Measurements from ENCODE around the gene PPP3R1. TPM values are rescaled to one million over a fixed set of nuclear protein-coding genes. Genes with fewer than 3 reads are reported as not detected.

PPP3R1 gene
- total and polyA plus RNA-seq, 7 donors: 19.2 to 69.4 (median 45.7) TPM

DNA sequence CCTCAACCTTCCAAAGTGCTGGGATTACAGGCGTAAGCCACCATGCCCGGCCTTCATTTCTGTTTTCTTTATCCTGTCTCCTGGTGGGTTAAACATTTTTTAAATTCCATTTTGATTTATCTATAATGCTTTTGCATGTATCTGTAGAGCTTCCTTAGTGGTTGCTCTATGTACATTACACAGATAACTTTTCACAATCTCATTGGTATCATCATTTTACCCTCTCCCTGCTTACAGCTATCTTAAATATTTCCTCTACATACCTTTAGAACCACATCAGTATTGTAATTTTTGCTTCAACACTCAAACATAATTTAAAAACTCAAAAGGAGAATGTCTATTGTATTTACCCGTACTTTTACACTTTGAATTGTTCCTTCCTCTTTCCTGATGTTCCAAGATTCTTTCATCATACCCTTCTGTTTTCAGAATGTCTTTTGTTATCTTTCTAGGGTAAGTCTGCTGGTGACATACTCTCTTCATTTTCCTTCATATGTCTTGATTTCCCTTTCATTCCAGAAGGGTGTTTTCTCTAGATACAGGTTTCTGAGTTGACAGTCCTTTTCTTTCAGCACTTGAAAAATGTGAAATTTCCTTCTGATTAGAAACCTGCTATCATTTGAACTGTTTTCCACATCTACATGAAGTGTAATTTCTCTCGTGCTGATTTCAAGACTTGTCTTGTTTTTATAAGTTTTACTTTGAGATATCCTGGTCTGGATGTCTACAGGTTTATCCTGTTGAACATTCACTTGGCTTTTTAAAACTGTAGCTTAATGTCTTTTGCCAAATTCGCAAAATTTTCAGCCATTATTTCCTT lies 21.9 kb downstream of the PPP3R1 start:
- 72 to 76% (median 75%) methylated on average over 5 of the region's 5 CpGs for WGBS, 3 donors
- ATAC-seq (no peak), DNase-seq (no peak)
- intact Hi-C loops (cut with DNase I): no loop called here
- Histone ChIP-seq H3K36me3 (ENCODE audit: insufficient read depth in 1 of 2, low read depth in 1 of 2) (no peaks in the 10 kb centered on the region), H3K4me3 (peak overlapping the region; percentile 13), H3K27ac (peak overlapping the region; percentile 58), H3K4me1 (peaks cover 65% of the 10 kb centered on the region), H3K27me3 (ENCODE audit: insufficient read depth in 3 of 3, low read length in 2 of 3) (no peaks in the 10 kb centered on the region), H3K9me3 (no peaks in the 10 kb centered on the region)
- TF ChIP-seq, protein P1, sequence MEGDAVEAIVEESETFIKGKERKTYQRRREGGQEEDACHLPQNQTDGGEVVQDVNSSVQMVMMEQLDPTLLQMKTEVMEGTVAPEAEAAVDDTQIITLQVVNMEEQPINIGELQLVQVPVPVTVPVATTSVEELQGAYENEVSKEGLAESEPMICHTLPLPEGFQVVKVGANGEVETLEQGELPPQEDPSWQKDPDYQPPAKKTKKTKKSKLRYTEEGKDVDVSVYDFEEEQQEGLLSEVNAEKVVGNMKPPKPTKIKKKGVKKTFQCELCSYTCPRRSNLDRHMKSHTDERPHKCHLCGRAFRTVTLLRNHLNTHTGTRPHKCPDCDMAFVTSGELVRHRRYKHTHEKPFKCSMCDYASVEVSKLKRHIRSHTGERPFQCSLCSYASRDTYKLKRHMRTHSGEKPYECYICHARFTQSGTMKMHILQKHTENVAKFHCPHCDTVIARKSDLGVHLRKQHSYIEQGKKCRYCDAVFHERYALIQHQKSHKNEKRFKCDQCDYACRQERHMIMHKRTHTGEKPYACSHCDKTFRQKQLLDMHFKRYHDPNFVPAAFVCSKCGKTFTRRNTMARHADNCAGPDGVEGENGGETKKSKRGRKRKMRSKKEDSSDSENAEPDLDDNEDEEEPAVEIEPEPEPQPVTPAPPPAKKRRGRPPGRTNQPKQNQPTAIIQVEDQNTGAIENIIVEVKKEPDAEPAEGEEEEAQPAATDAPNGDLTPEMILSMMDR (IDR thresholded peaks at IDR 0.05): no peak

DNA sequence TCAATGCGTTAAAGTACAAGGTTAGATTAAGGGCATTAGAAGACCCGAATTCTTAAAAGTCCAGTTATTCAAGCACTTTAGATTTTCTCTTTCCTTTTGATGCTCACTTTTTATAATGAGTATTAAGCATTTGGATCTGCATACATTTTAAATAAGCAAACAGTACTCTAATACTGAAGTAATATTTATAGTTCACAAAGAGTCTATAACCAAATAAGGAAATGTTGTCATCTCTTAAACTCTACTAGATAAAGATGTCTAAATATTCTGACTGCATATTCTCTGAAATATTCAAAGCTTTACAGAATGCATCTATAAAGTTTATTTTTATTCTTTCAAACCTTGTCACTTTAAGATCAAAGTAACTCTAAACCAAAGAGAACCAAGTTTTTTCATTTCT lies 25.5 kb downstream of the PPP3R1 start:
- Histone ChIP-seq H3K36me3 (ENCODE audit: insufficient read depth in 1 of 2, low read depth in 1 of 2) (no peaks in the 10 kb centered on the region), H3K27me3 (ENCODE audit: insufficient read depth in 3 of 3, low read length in 2 of 3) (no peaks in the 10 kb centered on the region), H3K9me3 (no peaks in the 10 kb centered on the region), H3K27ac (no peak overlapping the region), H3K4me1 (peaks cover 71% of the 10 kb centered on the region), H3K4me3 (no peak overlapping the region)
- ATAC-seq (no peak), DNase-seq (no peak)
- intact Hi-C loops (cut with DNase I): no loop called here
- TF ChIP-seq, protein P1 (IDR thresholded peaks at IDR 0.05): no peak
- WGBS, 3 donors: 42 to 68% (median 55%) methylated on average over 2 of the region's 2 CpGs

DNA sequence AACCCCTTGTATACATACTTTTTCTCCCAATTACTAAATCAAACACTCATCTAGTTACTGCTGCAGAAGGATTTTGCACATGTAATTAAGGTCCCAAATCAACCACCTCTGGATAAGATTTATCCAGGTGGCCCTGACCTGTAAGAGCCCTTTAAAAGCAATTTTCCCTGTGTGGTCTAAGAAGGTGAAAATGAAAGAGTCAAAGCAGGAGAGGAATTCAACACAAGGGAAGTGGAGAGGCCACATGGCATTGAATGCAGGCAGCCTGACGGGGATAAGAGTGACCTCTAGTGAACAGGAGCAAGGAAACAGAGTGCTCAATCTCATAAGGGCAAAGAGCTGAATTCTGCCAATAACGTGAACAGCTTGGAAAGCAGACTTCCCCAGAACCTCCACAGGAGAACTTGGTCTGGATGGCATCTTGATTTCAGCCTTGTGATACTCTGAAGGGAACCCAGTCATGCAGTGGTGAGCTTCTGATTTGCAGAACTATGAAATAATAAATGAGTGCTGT lies 27.2 kb downstream of the PPP3R1 start:
- Histone ChIP-seq H3K27ac (peak overlapping the region; percentile 50), H3K4me1 (peaks cover 55% of the 10 kb centered on the region), H3K9me3 (no peaks in the 10 kb centered on the region), H3K27me3 (ENCODE audit: insufficient read depth in 3 of 3, low read length in 2 of 3) (no peaks in the 10 kb centered on the region), H3K4me3 (no peak overlapping the region), H3K36me3 (ENCODE audit: insufficient read depth in 1 of 2, low read depth in 1 of 2) (no peaks in the 10 kb centered on the region)
- 4 to 26% (median 5%) methylated on average over 2 of the region's 2 CpGs for WGBS, 3 donors
- peak; percentile 57 to 78 (median 64) for ATAC-seq
- TF ChIP-seq, protein P1 (IDR thresholded peaks at IDR 0.05): no peak
- DNase-seq: no peak
- intact Hi-C loops (cut with DNase I): no loop called here

DNA sequence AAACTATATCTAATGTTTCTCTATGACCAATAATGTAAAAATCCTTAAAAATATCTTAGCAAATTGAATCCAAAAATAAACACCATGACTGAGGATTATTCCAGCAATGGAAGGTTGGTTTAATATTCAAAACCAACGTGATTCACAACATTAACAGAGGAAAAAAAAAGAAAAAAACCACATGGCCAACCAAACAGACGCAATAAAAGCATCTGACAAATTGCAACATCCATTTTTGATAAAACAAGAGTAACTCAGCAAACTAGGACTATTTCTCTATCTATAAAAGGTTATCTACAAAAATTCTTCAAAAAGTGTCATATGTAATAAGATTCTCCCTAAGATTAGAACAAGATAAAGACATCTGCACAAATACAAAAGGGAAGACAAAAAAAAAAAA lies 28.9 kb downstream of the PPP3R1 start:
- 51 to 72% (median 62%) methylated on average over 2 of the region's 2 CpGs for WGBS, 3 donors
- Histone ChIP-seq H3K36me3 (ENCODE audit: insufficient read depth in 1 of 2, low read depth in 1 of 2) (no peaks in the 10 kb centered on the region), H3K9me3 (no peaks in the 10 kb centered on the region), H3K27ac (peak overlapping the region; percentile 5), H3K27me3 (ENCODE audit: insufficient read depth in 3 of 3, low read length in 2 of 3) (no peaks in the 10 kb centered on the region), H3K4me1 (peaks cover 61% of the 10 kb centered on the region), H3K4me3 (no peak overlapping the region)
- intact Hi-C loops (cut with DNase I): no loop called here
- TF ChIP-seq, protein P1 (IDR thresholded peaks at IDR 0.05): no peak
- DNase-seq: no peak
- no peak for ATAC-seq

All from psoas muscle (tissue), 8 donors.